ENCODE data around the gene ACSL1.

DNA sequence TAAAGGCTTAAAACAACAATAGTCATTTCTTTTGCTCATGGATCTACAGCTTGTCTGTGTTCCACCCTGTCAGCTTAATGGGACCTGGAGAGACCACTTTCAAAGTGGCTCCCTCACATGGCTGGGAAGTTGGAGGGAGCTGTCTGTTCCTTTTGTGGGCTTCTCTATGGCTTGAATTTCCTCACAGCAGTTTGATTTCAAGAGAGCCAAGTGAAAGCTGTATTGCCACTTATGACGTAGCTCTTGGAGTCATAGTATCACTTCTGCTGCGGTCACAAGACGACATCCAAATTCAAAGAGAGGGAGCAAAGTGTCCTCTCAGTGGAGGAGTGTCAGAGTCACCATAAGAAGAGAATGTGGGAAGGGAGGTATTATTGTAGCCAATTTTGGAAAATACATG, 22.7 kb upstream of the ACSL1 start:
- TF ChIP-seq POLR2A (IDR thresholded peaks at IDR 0.05) (no peak), CTCF (IDR thresholded peaks at IDR 0.05) (no peak)
